GM12801 (cell line): ENCODE results near the gene RBM15B.

Source experiments
- TF ChIP-seq, protein P1 (sequence below): IDR thresholded peaks from one replicate; pipeline ENCODE4 v1.5.1; 2011; ENCODE audit warnings: control low read depth; ENCODE audit not compliant: insufficient read length; ENCODE audit errors: extremely low read depth

The RBM15B gene

GRCh38 chr3:51379301-51379700 is 11.8 kb upstream of the RBM15B start:
- TF ChIP-seq, protein P1, sequence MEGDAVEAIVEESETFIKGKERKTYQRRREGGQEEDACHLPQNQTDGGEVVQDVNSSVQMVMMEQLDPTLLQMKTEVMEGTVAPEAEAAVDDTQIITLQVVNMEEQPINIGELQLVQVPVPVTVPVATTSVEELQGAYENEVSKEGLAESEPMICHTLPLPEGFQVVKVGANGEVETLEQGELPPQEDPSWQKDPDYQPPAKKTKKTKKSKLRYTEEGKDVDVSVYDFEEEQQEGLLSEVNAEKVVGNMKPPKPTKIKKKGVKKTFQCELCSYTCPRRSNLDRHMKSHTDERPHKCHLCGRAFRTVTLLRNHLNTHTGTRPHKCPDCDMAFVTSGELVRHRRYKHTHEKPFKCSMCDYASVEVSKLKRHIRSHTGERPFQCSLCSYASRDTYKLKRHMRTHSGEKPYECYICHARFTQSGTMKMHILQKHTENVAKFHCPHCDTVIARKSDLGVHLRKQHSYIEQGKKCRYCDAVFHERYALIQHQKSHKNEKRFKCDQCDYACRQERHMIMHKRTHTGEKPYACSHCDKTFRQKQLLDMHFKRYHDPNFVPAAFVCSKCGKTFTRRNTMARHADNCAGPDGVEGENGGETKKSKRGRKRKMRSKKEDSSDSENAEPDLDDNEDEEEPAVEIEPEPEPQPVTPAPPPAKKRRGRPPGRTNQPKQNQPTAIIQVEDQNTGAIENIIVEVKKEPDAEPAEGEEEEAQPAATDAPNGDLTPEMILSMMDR, result no peak

- TF ChIP-seq, protein P1, result no peak
These were observed 11.2 kb upstream of the RBM15B start for GRCh38 chr3:51379746-51380455.

DNA sequence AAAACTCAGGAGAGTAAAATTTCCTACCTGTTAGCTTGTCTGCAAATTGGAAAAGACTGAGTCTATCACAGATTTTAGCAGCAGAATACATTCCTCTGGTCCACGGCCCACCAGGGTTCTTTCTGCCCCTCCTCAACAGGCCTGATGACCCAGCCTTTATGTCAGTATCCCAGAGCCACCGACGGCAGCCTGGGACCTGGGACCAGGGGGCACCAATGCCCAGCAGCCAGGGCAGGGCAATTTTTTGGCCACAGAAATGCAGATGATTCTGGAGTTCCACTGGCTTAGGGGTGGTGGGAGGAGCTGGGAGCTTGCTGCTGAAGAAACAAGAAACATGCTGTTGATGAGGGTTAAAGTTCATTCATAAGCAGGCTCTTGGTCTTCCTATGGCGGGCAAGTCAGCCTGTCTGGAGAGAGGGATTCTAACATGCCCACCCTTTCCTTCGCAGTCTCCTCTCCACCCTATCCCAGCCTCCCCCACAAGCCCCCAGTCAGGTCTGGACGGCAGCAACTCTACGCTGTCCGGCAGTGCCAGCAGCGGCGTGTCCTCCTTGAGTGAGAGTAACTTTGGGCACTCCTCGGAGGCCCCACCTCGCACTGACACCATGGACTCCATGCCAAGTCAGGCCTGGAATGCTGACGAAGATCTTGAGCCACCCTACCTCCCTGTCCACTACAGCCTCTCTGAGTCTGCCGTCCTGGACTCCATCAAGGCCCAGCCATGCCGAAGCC is 10.3 kb upstream of the RBM15B start:
- TF ChIP-seq, protein P1, result no peak

- TF ChIP-seq, protein P1, result no peak
These were observed 9.8 kb upstream of the RBM15B start for GRCh38 chr3:51381333-51381705.

- TF ChIP-seq, protein P1, result no peak
These were observed 8.9 kb upstream of the RBM15B start for GRCh38 chr3:51382076-51382745.

- TF ChIP-seq, protein P1, result no peak
These were observed 8.0 kb upstream of the RBM15B start for GRCh38 chr3:51382947-51383578.
